Ascending aorta (tissue), 2 donors: Measurements from ENCODE around the gene ADPRM. TPM values are rescaled to one million over a fixed set of nuclear protein-coding genes. Genes with fewer than 3 reads are reported as not detected.

ENCODE experiments used
- DNase-seq, 2 donors: peaks; one replicate each; pipeline ENCODE4 v3.0.0-alpha.2; 2019; ENCODE audit warnings: low spot score in 2 of 2
- H3K27ac ChIP-seq, 2 donors: fragments of 200-600 bp; sonication (generic); one replicate each; pipeline ENCODE4 v1.5.1; 2016 to 2017; ENCODE audit warnings: mild to moderate bottlenecking in 1 of 2
- H3K27me3 ChIP-seq: fragments of 200-600 bp; sonication (generic); one replicate; pipeline ENCODE4 v1.5.1; 2017
- H3K36me3 ChIP-seq, 2 donors: fragments of 200-600 bp; sonication (generic); one replicate each; pipeline ENCODE4 v1.5.1; 2016
- H3K4me1 ChIP-seq, 2 donors: fragments of 200-600 bp; sonication (generic); one replicate each; pipeline ENCODE4 v1.5.1; 2016 to 2017; ENCODE audit warnings: mild to moderate bottlenecking in 1 of 2
- H3K4me3 ChIP-seq, 2 donors: fragments of 200-600 bp; sonication (generic); one replicate each; pipeline ENCODE4 v1.5.1; 2016 to 2017; ENCODE audit warnings: mild to moderate bottlenecking in 1 of 2
- H3K9me3 ChIP-seq, 2 donors: fragments of 200-600 bp; sonication (generic); one replicate each; pipeline ENCODE4 v1.5.1; 2016
- intact Hi-C: fragments of 100-400 bp; cut with DNase I; formaldehyde crosslinking; loops from one replicate; pipeline ENCODE4 v1.15.1; 2023
- total RNA-seq: library from RNA; depleted of rRNA; stranded (reverse); fragments of >200 nt; gene quantifications from one replicate; pipeline ENCODE4 v1.1.0, GENCODE V29; 2016
- TF ChIP-seq, protein P1 (sequence below), 3 experiments: fragments of 200-600 bp in 2 of 3; fragments of 450-650 bp in 1 of 3; sonication (generic) in 2 of 3; IDR thresholded peaks; one replicate each; pipeline ENCODE4 v1.5.1; 2016 to 2019; ENCODE audit warnings: antibody characterized with exemption in 3 of 3, mild to moderate bottlenecking in 1 of 3, moderate library complexity in 1 of 3

Gene ADPRM
- total RNA-seq, 1 donor from 2014 or later: not detected

DNA sequence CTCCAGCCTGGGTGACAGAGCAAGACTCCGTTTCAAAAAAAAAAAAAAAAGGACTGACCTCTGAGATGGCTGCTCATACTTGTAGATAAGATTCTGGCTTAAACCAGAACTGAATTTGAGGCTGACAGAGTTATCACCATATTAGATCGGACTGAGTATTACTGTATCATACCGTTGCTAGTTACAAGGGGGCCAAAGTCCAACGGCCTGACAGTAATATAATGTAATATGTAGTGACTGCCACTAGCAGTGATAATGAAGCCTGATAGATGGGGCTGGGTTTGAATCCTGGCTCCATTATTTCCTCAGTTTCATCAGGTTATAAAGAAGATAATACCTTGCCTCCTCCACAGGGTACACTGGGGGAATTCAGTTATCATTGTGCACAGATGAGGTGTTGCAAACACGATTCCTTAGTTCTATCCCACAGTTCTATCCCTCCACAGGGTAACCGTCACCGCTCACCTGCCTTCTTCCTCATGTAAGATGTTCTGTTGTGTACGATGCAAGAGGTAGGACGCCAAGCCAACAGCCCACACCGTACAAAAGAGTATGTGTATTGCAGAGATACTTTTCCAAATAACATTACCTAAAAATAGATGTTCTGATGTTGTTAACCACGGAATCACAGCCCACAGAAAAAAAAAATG, 27.3 kb downstream of the ADPRM start:
- peaks cover 0 to 3% of the 10 kb centered on the region in 2 donors for H3K4me1 ChIP-seq
- no peaks in the 10 kb centered on the region for H3K9me3 ChIP-seq
- no peak overlapping the region for H3K27ac ChIP-seq
- TF ChIP-seq, protein P1, sequence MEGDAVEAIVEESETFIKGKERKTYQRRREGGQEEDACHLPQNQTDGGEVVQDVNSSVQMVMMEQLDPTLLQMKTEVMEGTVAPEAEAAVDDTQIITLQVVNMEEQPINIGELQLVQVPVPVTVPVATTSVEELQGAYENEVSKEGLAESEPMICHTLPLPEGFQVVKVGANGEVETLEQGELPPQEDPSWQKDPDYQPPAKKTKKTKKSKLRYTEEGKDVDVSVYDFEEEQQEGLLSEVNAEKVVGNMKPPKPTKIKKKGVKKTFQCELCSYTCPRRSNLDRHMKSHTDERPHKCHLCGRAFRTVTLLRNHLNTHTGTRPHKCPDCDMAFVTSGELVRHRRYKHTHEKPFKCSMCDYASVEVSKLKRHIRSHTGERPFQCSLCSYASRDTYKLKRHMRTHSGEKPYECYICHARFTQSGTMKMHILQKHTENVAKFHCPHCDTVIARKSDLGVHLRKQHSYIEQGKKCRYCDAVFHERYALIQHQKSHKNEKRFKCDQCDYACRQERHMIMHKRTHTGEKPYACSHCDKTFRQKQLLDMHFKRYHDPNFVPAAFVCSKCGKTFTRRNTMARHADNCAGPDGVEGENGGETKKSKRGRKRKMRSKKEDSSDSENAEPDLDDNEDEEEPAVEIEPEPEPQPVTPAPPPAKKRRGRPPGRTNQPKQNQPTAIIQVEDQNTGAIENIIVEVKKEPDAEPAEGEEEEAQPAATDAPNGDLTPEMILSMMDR (IDR thresholded peaks at IDR 0.05): no peak
- H3K27me3 ChIP-seq: no peaks in the 10 kb centered on the region
- no peak for DNase-seq
- no peak overlapping the region for H3K4me3 ChIP-seq
- peaks cover 7 to 23% of the 10 kb centered on the region in 2 donors for H3K36me3 ChIP-seq
- intact Hi-C loops: loop anchor here (5.0 kb wide), 1 partner anchor 583 kb away; no protein-coding TSS in a partner anchor

DNA sequence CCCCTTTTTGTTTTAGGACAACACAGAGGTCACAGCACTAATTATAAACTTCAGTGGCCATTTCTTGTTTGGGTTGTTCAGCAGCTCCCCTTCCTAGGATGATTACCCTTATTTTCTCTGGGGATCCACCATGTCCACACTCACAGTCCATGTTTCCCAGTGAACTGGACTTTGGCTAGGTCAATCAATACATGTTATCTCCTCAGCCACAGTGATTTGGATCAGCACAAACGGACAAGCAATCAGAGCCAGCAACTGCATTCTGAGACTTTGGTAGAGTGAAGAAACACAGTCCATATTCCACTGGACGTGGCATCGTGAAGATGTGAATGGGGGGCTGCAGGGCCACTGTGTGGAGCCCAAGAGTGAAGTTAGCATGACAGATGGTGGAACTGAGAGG, 27.9 kb downstream of the ADPRM start:
- H3K9me3 ChIP-seq: no peaks in the 10 kb centered on the region
- no peak overlapping the region for H3K4me3 ChIP-seq
- peaks cover under 1 to 3% of the 10 kb centered on the region in 2 donors for H3K4me1 ChIP-seq
- peaks cover 7 to 23% of the 10 kb centered on the region in 2 donors for H3K36me3 ChIP-seq
- no peak for DNase-seq
- intact Hi-C loops: loop anchor here (5.0 kb wide), 1 partner anchor 582 kb away; no protein-coding TSS in a partner anchor
- TF ChIP-seq, protein P1 (IDR thresholded peaks at IDR 0.05): no peak
- H3K27me3 ChIP-seq: no peaks in the 10 kb centered on the region
- H3K27ac ChIP-seq: no peak overlapping the region

DNA sequence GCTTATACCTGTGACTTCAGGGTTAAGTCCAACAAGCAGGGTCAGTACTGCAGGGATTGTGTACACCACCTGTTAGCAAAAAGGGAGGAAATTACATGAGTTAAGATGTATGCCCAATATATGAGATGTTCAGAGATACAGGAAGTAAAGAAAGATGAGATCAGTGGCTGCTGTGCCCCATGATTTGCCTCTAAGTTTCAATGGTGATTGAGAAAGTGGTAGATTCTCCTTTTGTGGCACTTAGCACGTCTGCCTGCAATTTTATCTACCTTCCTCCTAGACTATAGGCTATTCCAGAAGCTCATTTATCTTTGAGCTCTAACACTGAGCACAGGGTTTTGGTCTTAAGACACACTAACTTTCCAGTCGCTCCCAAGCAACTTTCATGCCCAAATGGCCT, 28.8 kb downstream of the ADPRM start:
- Histone ChIP-seq H3K27me3 (no peaks in the 10 kb centered on the region), H3K9me3 (no peaks in the 10 kb centered on the region), H3K4me1 (peaks cover 2 to 3% of the 10 kb centered on the region in 2 donors), H3K36me3 (peaks cover 4 to 23% of the 10 kb centered on the region in 2 donors), H3K4me3 (no peak overlapping the region), H3K27ac (no peak overlapping the region)
- TF ChIP-seq, protein P1 (IDR thresholded peaks at IDR 0.05): no peak
- no peak for DNase-seq
- intact Hi-C loops: loop anchor here (5.0 kb wide), 1 partner anchor 581 kb away; no protein-coding TSS in a partner anchor

DNA sequence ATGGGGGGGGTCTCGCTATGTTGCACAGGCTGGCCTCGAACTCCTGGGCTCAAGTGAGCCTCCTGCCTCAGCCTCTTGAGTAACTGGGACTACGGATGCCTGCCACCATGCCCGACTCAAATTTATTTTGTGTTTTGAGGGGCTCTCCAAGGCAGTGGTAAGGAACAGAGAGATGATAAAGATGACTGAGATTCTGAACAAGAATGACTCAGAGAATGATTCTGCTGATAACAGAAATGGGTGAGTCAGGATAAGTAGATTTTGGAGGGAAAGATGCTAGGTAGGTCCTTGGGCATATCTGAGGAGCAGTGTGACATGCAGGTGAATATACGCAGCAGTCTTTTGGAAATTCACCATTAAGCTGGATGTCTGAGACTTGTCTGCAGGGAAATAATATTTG, 29.8 kb downstream of the ADPRM start:
- Histone ChIP-seq H3K27me3 (no peaks in the 10 kb centered on the region), H3K4me3 (no peak overlapping the region), H3K9me3 (no peaks in the 10 kb centered on the region), H3K36me3 (peaks cover 3 to 23% of the 10 kb centered on the region in 2 donors), H3K27ac (no peak overlapping the region), H3K4me1 (peaks cover 2 to 3% of the 10 kb centered on the region in 2 donors)
- no peak for DNase-seq
- TF ChIP-seq, protein P1 (IDR thresholded peaks at IDR 0.05): no peak
- intact Hi-C loops: loop anchor here (5.0 kb wide), 1 partner anchor 580 kb away; no protein-coding TSS in a partner anchor

DNA sequence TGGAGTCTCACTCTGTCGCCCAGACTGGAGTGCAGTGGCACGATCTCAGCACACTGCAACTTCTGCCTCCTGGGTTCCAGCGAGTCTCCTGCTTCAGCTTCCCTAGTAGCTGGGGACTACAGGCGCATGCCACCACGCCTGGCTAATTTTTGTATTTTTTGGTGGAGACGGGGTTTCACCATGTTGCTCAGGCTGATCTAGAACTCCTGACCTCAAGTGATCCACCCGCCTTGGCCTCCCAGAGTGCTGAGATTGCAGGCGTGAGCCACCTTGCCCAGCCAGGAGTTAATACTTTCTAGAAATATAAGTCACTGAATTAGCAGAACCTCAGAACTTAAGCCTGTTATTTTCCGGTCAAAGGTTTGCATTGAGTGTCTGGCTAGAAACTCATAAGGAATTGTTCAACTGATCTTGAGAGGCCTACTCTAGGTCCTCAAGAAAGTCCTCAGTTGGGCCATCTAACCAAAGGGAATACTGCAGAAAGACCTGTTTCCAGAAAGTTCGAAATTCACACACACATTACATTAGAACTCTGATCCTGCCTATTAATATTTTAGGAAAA, 31.0 kb downstream of the ADPRM start:
- Histone ChIP-seq H3K4me3 (peak overlapping the region in 1 of 2 donors; percentile 54), H3K27ac (peak overlapping the region; percentile 89 to 97), H3K36me3 (peaks cover 0 to 16% of the 10 kb centered on the region in 2 donors), H3K27me3 (no peaks in the 10 kb centered on the region), H3K4me1 (peaks cover 2 to 3% of the 10 kb centered on the region in 2 donors), H3K9me3 (no peaks in the 10 kb centered on the region)
- no peak for DNase-seq
- TF ChIP-seq, protein P1 (IDR thresholded peaks at IDR 0.05): no peak
- intact Hi-C loops: loop anchor here (2.0 to 5.0 kb wide), 2 partner anchors 32 to 579 kb away; partner anchors contain the start of genes ADPRM and SCO1
